Stimulated activated naive CD8-positive, alpha-beta T cell treated with anti-CD3 and anti-CD28 coated beads, Interleukin-15, Interleukin-2, amounts not matched to agents 100 ng/mL and 50 ng/mL, for 24 hours (primary cell): ENCODE data around the gene DNAJB4.

Experiments
- H3K27ac Mint-ChIP-seq: one replicate; pipeline ENCODE4 v1.8.0; 2021; ENCODE audit warnings: mild to moderate bottlenecking, mixed read lengths
- H3K27me3 Mint-ChIP-seq: one replicate; pipeline ENCODE4 v1.8.0; 2021; ENCODE audit warnings: mixed read lengths
- H3K36me3 Mint-ChIP-seq: one replicate; pipeline ENCODE4 v1.8.0; 2021; ENCODE audit warnings: low read depth, mixed read lengths
- H3K4me1 Mint-ChIP-seq: one replicate; pipeline ENCODE4 v1.8.0; 2021; ENCODE audit warnings: low read depth, mixed read lengths
- H3K4me3 Mint-ChIP-seq: one replicate; pipeline ENCODE4 v1.8.0; 2021; ENCODE audit warnings: mild to moderate bottlenecking, mixed read lengths
- H3K9me3 Mint-ChIP-seq: one replicate; pipeline ENCODE4 v1.8.0; 2021; ENCODE audit warnings: mixed read lengths

Gene DNAJB4

GRCh38 chr1:78004719-78005447 lies at the start of gene DNAJB4:
DNAJB4 (plus strand) TSS chr1:78004939; CDS start chr1:78005111, 172 bp downstream.
- Mint-ChIP-seq H3K4me1 (peaks cover 61% of the 10 kb centered on the region), H3K27ac (peak within 1 kb of the TSS; percentile 100), H3K9me3 (no peaks in the 10 kb centered on the region), H3K4me3 (peak within 1 kb of the TSS; percentile 87), H3K36me3 (peaks cover 3% of the 10 kb centered on the region), H3K27me3 (peaks cover 3% of the 10 kb centered on the region)

GRCh38 chr1:77955709-77956108 lies 49.0 kb upstream of the DNAJB4 start:
- Mint-ChIP-seq H3K27ac (no peak overlapping the region), H3K9me3 (no peaks in the 10 kb centered on the region), H3K36me3 (peaks cover 86% of the 10 kb centered on the region), H3K4me3 (no peak overlapping the region), H3K27me3 (no peaks in the 10 kb centered on the region), H3K4me1 (peaks cover 45% of the 10 kb centered on the region)

- Mint-ChIP-seq H3K27me3 (no peaks in the 10 kb centered on the region), H3K36me3 (peaks cover 86% of the 10 kb centered on the region), H3K9me3 (no peaks in the 10 kb centered on the region), H3K4me1 (peaks cover 45% of the 10 kb centered on the region), H3K4me3 (no peak overlapping the region), H3K27ac (no peak overlapping the region)
Measured at GRCh38 chr1:77956464-77956863, 48.3 kb upstream of the DNAJB4 start.

GRCh38 chr1:77958391-77958790 lies 46.3 kb upstream of the DNAJB4 start:
- no peaks in the 10 kb centered on the region for H3K27me3 Mint-ChIP-seq
- H3K4me1 Mint-ChIP-seq = peaks cover 47% of the 10 kb centered on the region
- H3K4me3 Mint-ChIP-seq = no peak overlapping the region
- H3K36me3 Mint-ChIP-seq = peaks cover 89% of the 10 kb centered on the region
- H3K9me3 Mint-ChIP-seq = no peaks in the 10 kb centered on the region
- H3K27ac Mint-ChIP-seq = peak overlapping the region; percentile 8

GRCh38 chr1:77958850-77959249 lies 45.9 kb upstream of the DNAJB4 start:
- Mint-ChIP-seq H3K4me3 (no peak overlapping the region), H3K4me1 (peaks cover 45% of the 10 kb centered on the region), H3K9me3 (no peaks in the 10 kb centered on the region), H3K27ac (peak overlapping the region; percentile 8), H3K36me3 (peaks cover 89% of the 10 kb centered on the region), H3K27me3 (no peaks in the 10 kb centered on the region)

- H3K36me3 Mint-ChIP-seq = peaks cover 94% of the 10 kb centered on the region
Measured at GRCh38 chr1:77961392-77961791, 43.3 kb upstream of the DNAJB4 start.

GRCh38 chr1:77966291-77966690 lies 38.4 kb upstream of the DNAJB4 start:
- Mint-ChIP-seq H3K36me3 (peaks cover 89% of the 10 kb centered on the region), H3K4me1 (peaks cover 68% of the 10 kb centered on the region), H3K27ac (peak overlapping the region; percentile 79), H3K9me3 (no peaks in the 10 kb centered on the region), H3K4me3 (no peak overlapping the region), H3K27me3 (no peaks in the 10 kb centered on the region)

More at GRCh38 chr1:77961392-77961791, 43.3 kb upstream of the DNAJB4 start:
- Mint-ChIP-seq H3K27me3 (no peaks in the 10 kb centered on the region), H3K9me3 (no peaks in the 10 kb centered on the region), H3K4me1 (peaks cover 44% of the 10 kb centered on the region), H3K4me3 (no peak overlapping the region), H3K27ac (peak overlapping the region; percentile 62)

- no peaks in the 10 kb centered on the region for H3K27me3 Mint-ChIP-seq
- H3K9me3 Mint-ChIP-seq = no peaks in the 10 kb centered on the region
- H3K36me3 Mint-ChIP-seq = peaks cover 76% of the 10 kb centered on the region
- H3K4me1 Mint-ChIP-seq = peaks cover 86% of the 10 kb centered on the region
- H3K27ac Mint-ChIP-seq = no peak overlapping the region
- no peak overlapping the region for H3K4me3 Mint-ChIP-seq
Measured at GRCh38 chr1:77970192-77970591, 34.5 kb upstream of the DNAJB4 start.

- Mint-ChIP-seq H3K4me3 (peak overlapping the region; percentile 47), H3K36me3 (peaks cover 71% of the 10 kb centered on the region), H3K9me3 (no peaks in the 10 kb centered on the region), H3K4me1 (peaks cover 90% of the 10 kb centered on the region), H3K27me3 (no peaks in the 10 kb centered on the region), H3K27ac (peak overlapping the region; percentile 65)
Measured at GRCh38 chr1:77972080-77972479, 32.7 kb upstream of the DNAJB4 start.

GRCh38 chr1:77975386-77975785 lies 29.4 kb upstream of the DNAJB4 start:
- H3K9me3 Mint-ChIP-seq = no peaks in the 10 kb centered on the region

GRCh38 chr1:77975907-77976306 lies 28.8 kb upstream of the DNAJB4 start:
- H3K27ac Mint-ChIP-seq = peak overlapping the region; percentile 90

More at GRCh38 chr1:77975386-77975785, 29.4 kb upstream of the DNAJB4 start:
- no peak overlapping the region for H3K4me3 Mint-ChIP-seq
- peaks cover 44% of the 10 kb centered on the region for H3K36me3 Mint-ChIP-seq
- H3K27me3 Mint-ChIP-seq = no peaks in the 10 kb centered on the region
- H3K27ac Mint-ChIP-seq = peak overlapping the region; percentile 90
- H3K4me1 Mint-ChIP-seq = peaks cover 66% of the 10 kb centered on the region

GRCh38 chr1:77976433-77977076 lies 28.2 kb upstream of the DNAJB4 start:
- no peak overlapping the region for H3K4me3 Mint-ChIP-seq
- H3K9me3 Mint-ChIP-seq = no peaks in the 10 kb centered on the region
- H3K27me3 Mint-ChIP-seq = no peaks in the 10 kb centered on the region
- H3K4me1 Mint-ChIP-seq = peaks cover 66% of the 10 kb centered on the region
- peaks cover 43% of the 10 kb centered on the region for H3K36me3 Mint-ChIP-seq
- H3K27ac Mint-ChIP-seq = no peak overlapping the region

More at GRCh38 chr1:77975907-77976306, 28.8 kb upstream of the DNAJB4 start:
- Mint-ChIP-seq H3K4me3 (no peak overlapping the region), H3K36me3 (peaks cover 44% of the 10 kb centered on the region), H3K4me1 (peaks cover 66% of the 10 kb centered on the region), H3K27me3 (no peaks in the 10 kb centered on the region), H3K9me3 (no peaks in the 10 kb centered on the region)

- no peak overlapping the region for H3K27ac Mint-ChIP-seq
- no peaks in the 10 kb centered on the region for H3K9me3 Mint-ChIP-seq
- peaks cover 66% of the 10 kb centered on the region for H3K4me1 Mint-ChIP-seq
- H3K4me3 Mint-ChIP-seq = no peak overlapping the region
- no peaks in the 10 kb centered on the region for H3K27me3 Mint-ChIP-seq
- H3K36me3 Mint-ChIP-seq = peaks cover 34% of the 10 kb centered on the region
Measured at GRCh38 chr1:77977989-77978292, 26.8 kb upstream of the DNAJB4 start.

GRCh38 chr1:77978293-77978968 lies 26.3 kb upstream of the DNAJB4 start:
- Mint-ChIP-seq H3K27ac (no peak overlapping the region), H3K9me3 (no peaks in the 10 kb centered on the region), H3K4me1 (peaks cover 61% of the 10 kb centered on the region), H3K36me3 (peaks cover 32% of the 10 kb centered on the region), H3K4me3 (no peak overlapping the region), H3K27me3 (no peaks in the 10 kb centered on the region)
